PFSK-1 (cell line): ENCODE data around the gene ZNF792.

ENCODE experiments used
- FOXP2 ChIP-seq: optimal IDR thresholded peaks from 2 replicates; pipeline ENCODE3; 2011; ENCODE audit warnings: borderline replicate concordance, control low read depth, inconsistent platforms; ENCODE audit not compliant: insufficient read depth; ENCODE audit errors: extremely low read length, extremely low read depth
- POLR2AphosphoS5 ChIP-seq: IDR thresholded peaks from 2 replicates; pipeline ENCODE4 v1.6.1; 2012; ENCODE audit warnings: low read depth, mild to moderate bottlenecking, control low read depth, low read length, moderate library complexity
- SIN3A ChIP-seq: IDR thresholded peaks from 2 replicates; pipeline ENCODE4 v1.6.1; 2012; ENCODE audit warnings: mild to moderate bottlenecking, low read length, moderate library complexity, borderline replicate concordance; ENCODE audit not compliant: insufficient read depth
- TAF1 ChIP-seq: IDR thresholded peaks from 2 replicates; pipeline ENCODE4 v1.6.1; 2012; ENCODE audit warnings: low read length, control low read depth, borderline replicate concordance; ENCODE audit not compliant: insufficient read depth
- TF ChIP-seq, protein P1 (sequence below), 2 experiments: IDR thresholded peaks; 2 replicates each; pipeline versions ENCODE4 v1.6.1 to v1.8.0; 2011 to 2012; ENCODE audit warnings: low read depth in 2 of 2, low read length in 2 of 2, control low read depth in 1 of 2, inconsistent platforms in 1 of 2, mild to moderate bottlenecking in 1 of 2, moderate library complexity in 1 of 2; ENCODE audit not compliant: insufficient read depth in 1 of 2

The ZNF792 gene

DNA sequence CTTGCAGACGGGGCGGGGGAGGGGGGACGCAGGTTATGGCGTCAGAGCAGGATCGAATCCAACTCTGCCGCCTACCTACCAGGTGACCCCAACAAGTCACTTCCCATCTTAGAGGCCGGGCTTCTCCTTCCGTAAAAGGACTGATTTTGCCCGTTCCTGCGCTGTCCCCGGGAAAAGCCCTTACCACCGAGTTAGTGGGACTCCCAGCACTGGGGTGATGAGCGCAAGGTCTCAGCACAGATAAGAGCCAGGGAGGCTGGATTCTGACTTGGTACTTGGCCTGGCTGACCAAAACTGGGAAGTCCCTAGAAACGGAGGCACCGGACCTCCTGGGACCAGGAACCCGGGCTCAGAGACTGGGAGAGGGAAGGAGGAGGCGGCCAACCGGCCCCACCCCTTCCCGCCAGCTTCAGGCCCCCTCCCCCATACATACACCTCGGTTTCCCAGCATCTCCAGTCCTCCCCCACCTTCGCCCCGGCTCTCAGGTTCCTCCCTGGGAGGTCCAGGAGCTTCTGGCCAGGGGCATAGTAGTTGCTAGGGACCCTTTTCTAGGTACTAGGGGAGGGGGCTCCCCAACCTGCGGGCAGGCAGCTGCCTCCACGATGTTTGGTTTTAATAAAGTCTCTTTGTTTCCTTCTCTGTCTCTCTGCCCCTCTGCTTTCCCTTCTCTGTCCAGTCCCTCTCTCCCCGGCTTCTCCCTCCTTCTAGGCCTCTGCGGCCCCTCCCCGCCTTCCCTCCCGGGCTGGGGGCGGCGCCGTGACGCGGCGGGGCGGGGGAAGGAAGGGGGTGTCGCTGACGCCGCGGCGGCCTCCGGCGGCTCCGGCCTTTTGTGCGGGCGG, 35.7 kb upstream of the ZNF792 start, which contains the start of gene GRAMD1A:
GRAMD1A (plus strand) TSS at position 826 of the 840 bp plus-strand sequence. CDS start 156 bp downstream, outside the sequence.
- TF ChIP-seq POLR2AphosphoS5, result peak; percentile 78
- TF ChIP-seq, protein P1, sequence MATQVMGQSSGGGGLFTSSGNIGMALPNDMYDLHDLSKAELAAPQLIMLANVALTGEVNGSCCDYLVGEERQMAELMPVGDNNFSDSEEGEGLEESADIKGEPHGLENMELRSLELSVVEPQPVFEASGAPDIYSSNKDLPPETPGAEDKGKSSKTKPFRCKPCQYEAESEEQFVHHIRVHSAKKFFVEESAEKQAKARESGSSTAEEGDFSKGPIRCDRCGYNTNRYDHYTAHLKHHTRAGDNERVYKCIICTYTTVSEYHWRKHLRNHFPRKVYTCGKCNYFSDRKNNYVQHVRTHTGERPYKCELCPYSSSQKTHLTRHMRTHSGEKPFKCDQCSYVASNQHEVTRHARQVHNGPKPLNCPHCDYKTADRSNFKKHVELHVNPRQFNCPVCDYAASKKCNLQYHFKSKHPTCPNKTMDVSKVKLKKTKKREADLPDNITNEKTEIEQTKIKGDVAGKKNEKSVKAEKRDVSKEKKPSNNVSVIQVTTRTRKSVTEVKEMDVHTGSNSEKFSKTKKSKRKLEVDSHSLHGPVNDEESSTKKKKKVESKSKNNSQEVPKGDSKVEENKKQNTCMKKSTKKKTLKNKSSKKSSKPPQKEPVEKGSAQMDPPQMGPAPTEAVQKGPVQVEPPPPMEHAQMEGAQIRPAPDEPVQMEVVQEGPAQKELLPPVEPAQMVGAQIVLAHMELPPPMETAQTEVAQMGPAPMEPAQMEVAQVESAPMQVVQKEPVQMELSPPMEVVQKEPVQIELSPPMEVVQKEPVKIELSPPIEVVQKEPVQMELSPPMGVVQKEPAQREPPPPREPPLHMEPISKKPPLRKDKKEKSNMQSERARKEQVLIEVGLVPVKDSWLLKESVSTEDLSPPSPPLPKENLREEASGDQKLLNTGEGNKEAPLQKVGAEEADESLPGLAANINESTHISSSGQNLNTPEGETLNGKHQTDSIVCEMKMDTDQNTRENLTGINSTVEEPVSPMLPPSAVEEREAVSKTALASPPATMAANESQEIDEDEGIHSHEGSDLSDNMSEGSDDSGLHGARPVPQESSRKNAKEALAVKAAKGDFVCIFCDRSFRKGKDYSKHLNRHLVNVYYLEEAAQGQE (IDR thresholded peaks at IDR 0.05; ENCODE audit: insufficient read depth in 1 of 2, low read depth in 2 of 2, low read length in 2 of 2), result no peak
- no peak for TF ChIP-seq FOXP2
- peak; percentile 48; the same call in 1 of the 2 replicates for TF ChIP-seq TAF1
- no peak for TF ChIP-seq SIN3A

GRCh38 chr19:34998777-34999497, 34.9 kb upstream of the ZNF792 start:
- no peak for TF ChIP-seq TAF1
- TF ChIP-seq, protein P1 (IDR thresholded peaks at IDR 0.05; ENCODE audit: insufficient read depth in 1 of 2, low read depth in 2 of 2, low read length in 2 of 2), result no peak
- no peak for TF ChIP-seq SIN3A
- no peak for TF ChIP-seq FOXP2
- TF ChIP-seq POLR2AphosphoS5, result no peak

GRCh38 chr19:34997071-34997617, 33.1 kb upstream of the ZNF792 start:
- TF ChIP-seq FOXP2 (no peak), TAF1 (no peak), POLR2AphosphoS5 (no peak), SIN3A (no peak)
- TF ChIP-seq, protein P1 (IDR thresholded peaks at IDR 0.05; ENCODE audit: insufficient read depth in 1 of 2, low read depth in 2 of 2, low read length in 2 of 2), result no peak

DNA sequence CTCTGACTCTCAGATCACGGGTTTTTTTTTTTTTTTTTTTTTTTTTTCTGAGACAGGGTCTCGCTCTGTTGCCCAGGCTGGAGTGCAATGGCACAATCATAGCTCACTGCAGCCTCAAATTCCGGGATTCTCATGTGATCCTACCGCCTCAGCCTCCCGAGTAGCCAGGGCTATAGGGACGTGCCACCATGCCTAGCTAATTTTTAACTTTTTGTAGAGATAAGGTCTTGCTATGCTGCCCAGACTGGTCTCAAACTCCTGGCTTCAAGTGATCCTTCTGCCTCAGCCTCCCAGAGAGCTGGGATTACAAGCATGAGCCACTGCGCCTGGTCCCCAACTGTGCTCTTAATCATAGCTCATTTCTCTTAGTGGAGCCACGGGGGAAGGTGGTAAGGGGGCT, 31.5 kb upstream of the ZNF792 start:
- no peak for TF ChIP-seq SIN3A
- TF ChIP-seq FOXP2, result no peak
- TF ChIP-seq, protein P1 (IDR thresholded peaks at IDR 0.05; ENCODE audit: insufficient read depth in 1 of 2, low read depth in 2 of 2, low read length in 2 of 2), result no peak
- no peak for TF ChIP-seq TAF1
- TF ChIP-seq POLR2AphosphoS5, result no peak
